GM19025 (cell line): Measurements from ENCODE around the gene HYAL1.
"Not testable (repeated sequence)": the region's sequence is repeated elsewhere in the genome, so short reads cannot be mapped to it uniquely, and the experiment has no call there.

Experiments
- ATAC-seq: cut with Tn5 transposase; IDR thresholded peaks from one replicate; pipeline ENCODE4 v1.9.1; 2021; ENCODE audit warnings: mild to moderate bottlenecking, low read depth, moderate library complexity; ENCODE audit not compliant: unreplicated experiment

The HYAL1 gene

GRCh38 chr3:50275141-50275995 lies 28.0 kb downstream of the HYAL1 start:
- no peak for ATAC-seq

GRCh38 chr3:50274371-50275104 lies 28.8 kb downstream of the HYAL1 start:
- no peak for ATAC-seq

- no peak for ATAC-seq
Measured at GRCh38 chr3:50273689-50274065, 29.7 kb downstream of the HYAL1 start.

- peak; percentile 68 for ATAC-seq
Measured at GRCh38 chr3:50272911-50273688, 30.3 kb downstream of the HYAL1 start.

GRCh38 chr3:50272538-50272910 lies 30.9 kb downstream of the HYAL1 start:
- ATAC-seq = not testable (repeated sequence)

- ATAC-seq = no peak
Measured at GRCh38 chr3:50271314-50271936, 31.9 kb downstream of the HYAL1 start.

GRCh38 chr3:50270422-50271224 lies 32.8 kb downstream of the HYAL1 start:
- ATAC-seq = no peak

- no peak for ATAC-seq
Measured at GRCh38 chr3:50269977-50270413, 33.4 kb downstream of the HYAL1 start.

GRCh38 chr3:50269460-50269859 lies 33.9 kb downstream of the HYAL1 start:
- ATAC-seq = no peak

GRCh38 chr3:50268703-50269451 lies 34.5 kb downstream of the HYAL1 start, which contains the start of gene SEMA3B:
SEMA3B (plus strand) TSS chr3:50269147; CDS start chr3:50269241, 94 bp downstream.
- ATAC-seq = no peak

GRCh38 chr3:50268276-50268675 lies 35.1 kb downstream of the HYAL1 start:
- ATAC-seq = no peak

- ATAC-seq = no peak
Measured at GRCh38 chr3:50267280-50267913, 36.0 kb downstream of the HYAL1 start.

GRCh38 chr3:50266836-50267235 lies 36.5 kb downstream of the HYAL1 start:
- ATAC-seq = no peak

- ATAC-seq = no peak
Measured at GRCh38 chr3:50266017-50266416, 37.4 kb downstream of the HYAL1 start.

- ATAC-seq = no peak
Measured at GRCh38 chr3:50265571-50265970, 37.8 kb downstream of the HYAL1 start.

- ATAC-seq = no peak
Measured at GRCh38 chr3:50264964-50265485, 38.3 kb downstream of the HYAL1 start.

- ATAC-seq = no peak
Measured at GRCh38 chr3:50264383-50264963, 38.9 kb downstream of the HYAL1 start.
